Right ventricle myocardium superior (tissue), 1 donor: ENCODE data around the gene RIPK1. TPM values are rescaled to one million over a fixed set of nuclear protein-coding genes. Genes with fewer than 3 reads are reported as not detected.
A peak's percentile ranks its signal among the peaks of the same experiment; 100 is the strongest.
"Not testable (repeated sequence)": the region's sequence is repeated elsewhere in the genome, so short reads cannot be mapped to it uniquely, and the experiment has no call there.

ENCODE experiments used
- ATAC-seq: fragments of 200-7000 bp; cut with Tn5 transposase; one replicate; pipeline ENCODE4 v1.9.1; 2020; ENCODE audit warnings: mild to moderate bottlenecking; ENCODE audit not compliant: poor library complexity
- DNase-seq: peaks from one replicate; pipeline ENCODE4 v3.0.0-alpha.2; 2020
- intact Hi-C: fragments of 100-400 bp; cut with DNase I; formaldehyde crosslinking; loops from one replicate; pipeline ENCODE4 v1.11.2; 2022
- total RNA-seq: library from RNA; stranded (reverse); fragmentation: NEBNext Ultra II Directional; extraction: Animal tissue kit (Norgen Biotek cat#: 25700); gene quantifications from one replicate; pipeline ENCODE4 v1.2.1, GENCODE V29; 2021
- donor health status: DM: no; HTN: yes; CAD: no; lungs with severe emphysema.

Gene RIPK1
- total RNA-seq, 1 donor from 2014 or later: 6.6 TPM

- intact Hi-C loops: no loop called here
- ATAC-seq: no peak
Observed at GRCh38 chr6:3041147-3041546, 27.1 kb upstream of the RIPK1 start.

DNA sequence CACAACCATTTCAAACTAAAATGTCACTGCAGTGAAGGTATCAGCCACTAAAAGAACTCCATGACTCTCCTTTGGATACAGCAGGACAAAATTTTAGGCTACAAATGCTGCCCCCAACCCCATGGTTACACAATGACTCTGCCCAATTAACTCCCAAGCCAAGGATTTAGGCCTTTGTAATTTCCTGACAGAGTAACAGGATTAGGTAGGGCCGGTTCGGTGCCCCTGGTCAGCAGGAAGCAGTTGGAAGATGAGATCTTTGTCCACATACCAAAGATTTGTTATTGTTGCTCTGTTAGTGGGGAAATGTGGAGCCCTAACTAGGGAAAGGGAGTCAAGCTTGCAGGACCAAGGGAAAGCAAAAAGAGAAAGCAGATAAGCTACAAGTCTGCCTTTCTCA lies 26.7 kb upstream of the RIPK1 start:
- intact Hi-C loops: no loop called here
- DNase-seq (no peak), ATAC-seq (no peak)

More at GRCh38 chr6:3041147-3041546, 27.1 kb upstream of the RIPK1 start:
- DNase-seq: no peak

DNA sequence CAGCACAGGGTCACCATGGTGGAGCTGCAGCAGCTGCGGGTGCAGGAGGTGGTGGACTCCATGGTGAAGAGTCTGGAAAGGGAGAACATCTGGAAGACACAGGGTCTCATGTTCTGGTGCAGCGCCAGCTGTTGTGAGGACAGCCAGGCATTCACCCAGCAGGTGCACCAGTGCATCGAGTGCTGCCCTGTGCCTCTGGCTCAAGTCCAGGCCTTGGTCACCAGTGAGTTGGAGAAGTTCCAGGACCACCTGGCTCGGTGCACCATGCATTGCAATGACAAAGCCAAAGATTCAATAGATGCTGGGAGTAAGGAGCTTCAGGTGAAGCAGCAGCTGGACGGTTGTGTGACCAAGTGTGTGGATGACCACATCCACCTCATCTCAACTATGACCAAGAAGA lies 22.9 kb upstream of the RIPK1 start:
- ATAC-seq (no peak), DNase-seq (no peak)
- intact Hi-C loops: no loop called here

DNA sequence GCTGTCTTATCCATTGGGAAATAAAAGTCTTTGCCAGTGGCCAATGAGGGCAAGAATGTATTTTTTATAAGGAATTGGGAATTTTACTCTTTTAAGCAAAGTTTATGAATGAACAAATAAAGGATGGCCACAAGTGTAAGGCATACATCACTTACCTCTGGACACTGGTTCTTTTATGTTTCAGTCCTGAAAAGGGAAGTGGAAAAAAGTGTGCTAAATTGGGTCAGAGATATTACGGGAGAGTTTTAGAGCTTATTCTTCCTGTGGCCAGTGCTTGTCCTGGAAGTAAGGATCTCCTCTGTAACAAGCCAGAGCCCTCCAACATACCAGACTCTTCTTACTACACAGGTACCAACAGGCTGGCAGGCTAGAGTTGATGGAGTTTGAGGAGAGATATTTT lies 22.5 kb upstream of the RIPK1 start:
- intact Hi-C loops: no loop called here

DNA sequence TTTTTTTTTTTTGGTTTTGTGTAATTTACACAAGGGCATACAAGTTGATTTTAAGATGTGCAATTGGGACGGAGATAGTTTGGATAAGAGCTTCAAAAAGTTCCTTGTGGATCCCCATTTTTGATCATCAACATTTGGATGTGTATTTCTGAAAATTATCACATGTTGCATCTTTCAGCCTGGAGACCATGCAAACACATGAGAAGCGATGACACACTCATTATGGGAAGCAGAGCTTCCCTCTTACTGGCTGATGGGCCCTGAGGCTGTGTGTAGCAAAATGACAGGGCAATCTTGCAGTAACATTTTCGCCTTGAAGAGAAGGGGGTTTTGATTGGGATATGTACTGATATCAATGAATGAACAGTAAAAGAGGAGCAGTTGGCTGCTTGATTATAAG lies 22.0 kb upstream of the RIPK1 start:
- DNase-seq (no peak), ATAC-seq (no peak)
- intact Hi-C loops: no loop called here

More for the DNA sequence above, 22.5 kb upstream of the RIPK1 start:
- DNase-seq (no peak), ATAC-seq (no peak)

DNA sequence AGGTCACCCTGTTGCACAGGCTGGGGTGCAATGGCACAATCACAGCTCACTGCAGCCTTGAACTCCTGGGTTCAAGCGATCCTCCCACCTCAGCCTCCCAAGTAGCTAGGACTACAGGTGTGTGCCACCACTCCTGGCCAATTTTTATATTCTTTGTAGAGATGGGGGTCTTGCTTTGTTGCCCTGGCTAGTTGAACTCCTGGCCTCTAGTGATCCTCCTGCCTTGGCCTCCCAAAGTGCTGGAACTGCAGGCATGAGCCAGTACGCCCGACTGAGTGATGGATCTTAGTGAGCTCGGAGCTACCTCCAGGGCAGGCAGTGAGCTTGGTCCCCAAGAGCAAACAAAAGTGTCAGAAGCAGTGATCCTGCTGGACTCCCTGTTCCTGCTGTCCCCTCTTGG lies 20.3 kb upstream of the RIPK1 start:
- ATAC-seq, DNase-seq, intact Hi-C loops: not testable (repeated sequence)

- ATAC-seq (no peak), DNase-seq (no peak)
- intact Hi-C loops: no loop called here
Observed at GRCh38 chr6:3052481-3053230, 15.6 kb upstream of the RIPK1 start.

- no peak for ATAC-seq
- no peak for DNase-seq
- intact Hi-C loops: no loop called here
Observed at GRCh38 chr6:3053231-3053508, 15.1 kb upstream of the RIPK1 start.

GRCh38 chr6:3054229-3055157 lies 13.8 kb upstream of the RIPK1 start:
- peak; percentile 7 for ATAC-seq
- intact Hi-C loops: not testable (repeated sequence)
- peak; percentile 57 for DNase-seq

DNA sequence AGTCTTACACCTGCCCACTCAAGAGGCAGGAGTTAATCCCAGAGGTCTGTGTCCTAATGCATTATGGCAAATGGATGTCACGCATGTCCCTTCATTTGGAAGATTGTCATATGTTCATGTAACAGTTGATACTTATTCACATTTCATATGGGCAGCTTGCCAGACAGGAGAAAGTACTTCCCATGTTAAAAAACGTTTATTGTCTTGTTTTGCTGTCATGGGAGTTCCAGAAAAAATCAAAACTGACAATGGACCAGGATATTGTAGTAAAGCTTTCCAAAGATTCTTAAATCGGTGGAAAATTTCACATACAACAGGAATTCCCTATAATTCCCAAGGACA lies 13.2 kb upstream of the RIPK1 start:
- intact Hi-C loops, ATAC-seq, DNase-seq: not testable (repeated sequence)

- ATAC-seq: no peak
- no peak for DNase-seq
- intact Hi-C loops: loop anchor here (2.0 kb wide), 1 partner anchor 58 kb away; the partner anchor contains the start of gene NQO2
Observed at GRCh38 chr6:3057063-3057770, 11.1 kb upstream of the RIPK1 start.

DNA sequence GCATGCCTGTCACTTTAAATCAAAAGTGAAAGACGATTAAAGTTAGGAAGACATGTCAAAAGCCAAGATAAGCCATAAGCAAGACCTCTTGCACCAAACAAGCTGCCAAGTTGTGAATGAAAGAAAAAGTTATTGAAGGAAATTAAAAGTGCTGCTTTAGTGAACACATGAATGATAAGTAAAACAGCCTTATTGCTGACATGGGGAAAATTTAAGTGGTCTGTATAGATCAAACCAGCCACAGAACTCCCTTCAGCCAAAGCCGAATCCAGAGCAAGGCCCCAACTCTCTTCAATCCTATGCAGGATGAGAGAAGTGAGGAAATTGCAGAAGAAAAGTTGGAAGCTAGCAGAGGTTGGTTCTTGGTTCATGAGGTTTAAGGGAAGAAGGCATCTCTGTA lies 9.3 kb upstream of the RIPK1 start:
- ATAC-seq (no peak), DNase-seq (no peak)
- intact Hi-C loops: no loop called here

DNA sequence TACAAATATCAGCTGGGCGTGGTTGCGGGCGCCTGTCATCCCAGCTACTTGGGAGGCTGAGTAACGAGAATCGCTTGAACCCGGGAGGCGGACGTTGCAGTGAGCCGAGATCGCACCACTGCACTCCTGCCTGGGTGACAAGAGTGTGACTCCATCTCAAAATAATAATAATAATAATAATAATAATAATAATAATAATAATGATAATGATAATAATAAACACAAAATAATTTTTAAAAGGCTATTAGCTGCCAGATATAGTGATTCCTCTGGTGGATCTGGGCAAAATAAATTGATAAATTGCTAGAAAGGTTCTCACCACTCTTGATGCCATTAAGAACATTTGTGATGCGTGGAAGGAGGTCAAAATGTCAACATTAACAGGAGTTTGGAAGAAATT lies 8.2 kb upstream of the RIPK1 start:
- intact Hi-C loops, ATAC-seq: not testable (repeated sequence)

GRCh38 chr6:3061501-3061941 lies 6.8 kb upstream of the RIPK1 start:
- DNase-seq (no peak), ATAC-seq (no peak)
- intact Hi-C loops: no loop called here

More for the DNA sequence above, 8.2 kb upstream of the RIPK1 start:
- not testable (repeated sequence) for DNase-seq

GRCh38 chr6:3063340-3063732 lies 5.0 kb upstream of the RIPK1 start:
- intact Hi-C loops, ATAC-seq: not testable (repeated sequence)
- peak; percentile 47 for DNase-seq

GRCh38 chr6:3063733-3064700 lies 4.3 kb upstream of the RIPK1 start:
- intact Hi-C loops: no loop called here
- DNase-seq (peak; percentile 98), ATAC-seq (peak; percentile 93)

DNA sequence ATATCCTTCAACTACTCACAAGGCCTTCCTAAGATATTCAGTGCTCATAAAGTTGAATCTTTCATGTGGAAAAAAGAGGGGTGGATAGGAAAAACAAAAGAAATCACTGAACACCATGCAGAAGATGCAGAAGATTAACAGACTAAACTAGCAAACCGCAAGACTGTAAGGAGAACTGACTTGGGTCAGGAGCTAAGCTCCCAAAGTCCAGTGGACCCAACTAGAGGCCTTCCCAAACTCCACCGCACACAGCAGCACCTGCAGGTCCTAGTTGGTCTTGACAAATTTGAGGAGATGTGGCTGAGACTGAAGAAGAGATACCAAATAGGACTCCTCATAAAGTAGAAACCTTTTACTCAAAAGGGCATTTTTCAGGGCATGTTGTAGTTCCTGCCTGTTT lies 3.3 kb downstream of the RIPK1 start:
- intact Hi-C loops: no loop called here
- no peak for ATAC-seq

GRCh38 chr6:3072798-3073197 lies 4.5 kb downstream of the RIPK1 start:
- intact Hi-C loops: no loop called here
- no peak for DNase-seq
- no peak for ATAC-seq

More for the DNA sequence above, 3.3 kb downstream of the RIPK1 start:
- DNase-seq: no peak
